Measurements from ENCODE around the gene NEB. TPM values are rescaled to one million over a fixed set of nuclear protein-coding genes. Genes with fewer than 3 reads are reported as not detected.

The NEB gene
- total RNA-seq, 1 donor from 2014 or later = 0.08 TPM

DNA sequence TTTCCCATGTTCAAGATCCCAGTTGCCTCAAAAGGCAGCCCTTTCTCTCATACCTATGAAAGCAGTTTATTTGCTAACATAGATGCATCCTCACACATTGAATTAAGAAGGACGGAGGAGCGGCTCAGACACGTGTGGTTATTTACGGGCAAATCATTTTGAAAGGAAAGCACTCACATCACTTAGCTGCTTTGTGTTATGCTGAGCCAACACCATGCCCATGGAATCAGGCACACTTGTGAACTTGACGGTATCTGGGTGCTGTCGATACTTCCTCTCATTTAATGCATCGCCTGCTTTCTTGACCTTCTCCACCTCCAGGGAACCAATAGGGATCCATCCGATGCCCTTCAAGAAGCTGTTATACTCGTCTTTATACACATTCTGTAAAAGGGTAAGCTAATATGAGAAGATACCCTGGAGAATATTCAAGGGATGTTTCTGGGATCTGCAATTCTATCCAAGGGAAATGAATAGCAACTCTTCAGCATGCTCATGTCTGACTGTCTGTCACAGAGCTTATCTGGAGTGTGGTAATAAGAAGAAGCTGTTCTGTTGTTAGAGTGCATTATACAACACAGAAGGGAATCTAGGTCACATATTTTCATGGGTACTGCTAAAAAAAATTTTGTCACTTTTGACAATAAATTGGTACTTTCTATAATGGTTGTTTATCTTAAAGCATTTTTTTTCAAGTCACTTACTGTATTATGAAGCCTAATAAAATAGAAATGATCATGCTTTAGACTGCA is 63.3 kb downstream of the NEB start:
- DNase-seq (ENCODE audit: low spot score) = no peak
- H3K4me1 Mint-ChIP-seq (ENCODE audit: low read depth) = peaks cover 14% of the 10 kb centered on the region
- intact Hi-C loops (cut with micrococcal nuclease) = no loop called here
- H3K27me3 Mint-ChIP-seq (ENCODE audit: insufficient read depth) = no peaks in the 10 kb centered on the region
- no peak overlapping the region for H3K4me3 Mint-ChIP-seq
- H3K36me3 Mint-ChIP-seq (ENCODE audit: low read depth) = no peaks in the 10 kb centered on the region
- no peaks in the 10 kb centered on the region for H3K9me3 Mint-ChIP-seq
- H3K27ac Mint-ChIP-seq = no peak overlapping the region

DNA sequence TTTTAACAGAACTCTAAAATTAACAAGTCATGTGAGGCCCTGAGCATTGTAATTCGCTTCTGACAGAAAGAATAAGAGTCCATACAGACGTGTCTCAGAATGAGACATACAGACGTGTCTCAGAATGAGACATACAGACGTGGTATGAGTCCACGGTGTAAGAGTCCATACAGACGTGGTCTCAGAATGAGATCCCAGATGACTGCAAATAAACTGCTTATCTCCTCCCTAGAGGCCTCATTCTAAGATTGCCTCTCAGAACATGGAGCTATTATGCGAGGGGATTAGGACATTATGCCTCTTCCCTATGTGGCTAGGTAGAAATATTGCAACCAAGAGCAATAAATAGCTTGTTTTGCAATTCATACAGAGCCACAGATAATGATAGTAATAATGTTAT is 63.9 kb downstream of the NEB start:
- intact Hi-C loops (cut with micrococcal nuclease) = no loop called here
- Mint-ChIP-seq H3K4me3 (no peak overlapping the region), H3K4me1 (ENCODE audit: low read depth) (peaks cover 14% of the 10 kb centered on the region), H3K36me3 (ENCODE audit: low read depth) (no peaks in the 10 kb centered on the region), H3K9me3 (no peaks in the 10 kb centered on the region), H3K27ac (no peak overlapping the region), H3K27me3 (ENCODE audit: insufficient read depth) (no peaks in the 10 kb centered on the region)
- DNase-seq (ENCODE audit: low spot score) = no peak

GRCh38 chr2:151669585-151670081 is 64.6 kb downstream of the NEB start:
- Mint-ChIP-seq H3K4me1 (ENCODE audit: low read depth) (peaks cover 14% of the 10 kb centered on the region), H3K4me3 (no peak overlapping the region), H3K27me3 (ENCODE audit: insufficient read depth) (no peaks in the 10 kb centered on the region), H3K27ac (peak overlapping the region; percentile 25), H3K36me3 (ENCODE audit: low read depth) (no peaks in the 10 kb centered on the region), H3K9me3 (no peaks in the 10 kb centered on the region)
- no peak for DNase-seq (ENCODE audit: low spot score)
- intact Hi-C loops (cut with micrococcal nuclease) = no loop called here

- H3K27ac Mint-ChIP-seq = no peak overlapping the region
- H3K4me1 Mint-ChIP-seq (ENCODE audit: low read depth) = peaks cover 14% of the 10 kb centered on the region
- intact Hi-C loops (cut with micrococcal nuclease) = no loop called here
- no peaks in the 10 kb centered on the region for H3K36me3 Mint-ChIP-seq (ENCODE audit: low read depth)
- H3K4me3 Mint-ChIP-seq = no peak overlapping the region
- no peaks in the 10 kb centered on the region for H3K9me3 Mint-ChIP-seq
- no peak for DNase-seq (ENCODE audit: low spot score)
- H3K27me3 Mint-ChIP-seq (ENCODE audit: insufficient read depth) = no peaks in the 10 kb centered on the region
Observed at GRCh38 chr2:151668737-151669136, 65.5 kb downstream of the NEB start.

DNA sequence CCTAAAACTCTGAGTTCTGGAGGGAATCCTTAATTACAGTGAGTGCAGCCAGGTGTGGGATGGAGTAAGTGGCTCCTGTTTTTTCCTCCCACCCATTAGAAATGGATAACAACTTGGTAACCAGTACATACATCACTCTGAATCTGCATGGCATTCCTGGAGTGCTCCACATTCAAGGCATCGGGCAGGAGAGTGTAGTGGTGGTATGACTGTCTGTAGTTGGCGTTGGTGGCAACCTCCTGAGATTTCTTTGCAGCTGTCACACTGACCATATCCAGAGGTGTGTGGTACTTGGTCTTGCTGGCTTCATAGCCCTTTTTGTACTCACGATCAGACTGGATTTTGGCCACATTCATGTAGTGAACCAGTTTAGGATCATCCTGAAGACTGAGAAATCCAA is 68.3 kb downstream of the NEB start:
- H3K9me3 Mint-ChIP-seq = no peaks in the 10 kb centered on the region
- peaks cover 14% of the 10 kb centered on the region for H3K4me1 Mint-ChIP-seq (ENCODE audit: low read depth)
- H3K4me3 Mint-ChIP-seq = no peak overlapping the region
- H3K36me3 Mint-ChIP-seq (ENCODE audit: low read depth) = peaks cover 2% of the 10 kb centered on the region
- no peak overlapping the region for H3K27ac Mint-ChIP-seq
- H3K27me3 Mint-ChIP-seq (ENCODE audit: insufficient read depth) = peaks cover 2% of the 10 kb centered on the region
- intact Hi-C loops (cut with micrococcal nuclease) = no loop called here
- DNase-seq (ENCODE audit: low spot score) = no peak

- Mint-ChIP-seq H3K27me3 (ENCODE audit: insufficient read depth) (peaks cover 2% of the 10 kb centered on the region), H3K27ac (no peak overlapping the region), H3K9me3 (no peaks in the 10 kb centered on the region), H3K4me1 (ENCODE audit: low read depth) (peaks cover 5% of the 10 kb centered on the region), H3K4me3 (no peak overlapping the region), H3K36me3 (ENCODE audit: low read depth) (peaks cover 2% of the 10 kb centered on the region)
- intact Hi-C loops (cut with micrococcal nuclease) = no loop called here
- DNase-seq (ENCODE audit: low spot score) = no peak
Observed at GRCh38 chr2:151664520-151664919, 69.8 kb downstream of the NEB start.

DNA sequence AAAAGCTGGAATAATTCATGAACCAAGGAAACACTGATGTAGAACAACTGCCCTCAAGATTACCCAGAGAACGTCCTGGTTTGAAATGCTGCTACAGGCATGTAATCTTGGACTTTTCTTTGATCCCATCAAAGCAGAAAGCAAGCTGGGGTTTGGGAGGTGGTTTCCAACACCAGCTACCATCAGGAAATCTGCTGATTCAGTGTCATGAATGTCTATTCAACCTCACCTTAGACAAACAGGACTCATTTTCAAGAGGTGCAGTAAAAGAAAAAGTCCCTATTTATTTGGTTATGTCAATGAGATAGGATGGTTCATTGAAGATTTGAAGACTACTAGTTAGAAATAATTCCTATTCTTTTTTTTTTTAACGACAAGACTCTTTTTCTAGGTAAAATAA is 72.7 kb downstream of the NEB start:
- Mint-ChIP-seq H3K4me1 (ENCODE audit: low read depth) (no peaks in the 10 kb centered on the region), H3K27ac (no peak overlapping the region), H3K9me3 (no peaks in the 10 kb centered on the region), H3K4me3 (no peak overlapping the region), H3K36me3 (ENCODE audit: low read depth) (peaks cover 2% of the 10 kb centered on the region), H3K27me3 (ENCODE audit: insufficient read depth) (peaks cover 4% of the 10 kb centered on the region)
- intact Hi-C loops (cut with micrococcal nuclease) = no loop called here
- no peak for DNase-seq (ENCODE audit: low spot score)

DNA sequence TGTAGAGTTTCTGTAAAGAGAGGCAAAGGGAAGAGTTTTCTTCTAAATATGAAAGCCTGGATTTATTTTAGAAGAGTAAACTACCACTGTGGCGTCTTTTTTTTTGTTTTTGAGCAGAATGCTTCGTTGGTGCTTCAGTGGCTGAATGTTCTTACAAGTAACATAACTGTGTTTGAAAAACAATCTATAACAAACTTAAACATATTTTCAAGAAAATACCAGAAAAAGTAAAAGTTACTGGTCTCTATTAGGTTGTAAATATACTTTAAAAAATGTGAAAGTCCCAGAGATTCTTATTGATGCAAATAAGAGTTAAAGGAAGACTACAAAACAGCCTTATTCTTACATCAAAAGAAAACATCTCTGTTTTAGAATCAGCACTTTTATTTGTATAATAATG is 76.2 kb downstream of the NEB start:
- peaks cover 2% of the 10 kb centered on the region for H3K36me3 Mint-ChIP-seq (ENCODE audit: low read depth)
- peaks cover 4% of the 10 kb centered on the region for H3K27me3 Mint-ChIP-seq (ENCODE audit: insufficient read depth)
- no peak overlapping the region for H3K27ac Mint-ChIP-seq
- H3K4me1 Mint-ChIP-seq (ENCODE audit: low read depth) = no peaks in the 10 kb centered on the region
- intact Hi-C loops (cut with micrococcal nuclease) = no loop called here
- H3K9me3 Mint-ChIP-seq = no peaks in the 10 kb centered on the region
- no peak for DNase-seq (ENCODE audit: low spot score)
- no peak overlapping the region for H3K4me3 Mint-ChIP-seq

DNA sequence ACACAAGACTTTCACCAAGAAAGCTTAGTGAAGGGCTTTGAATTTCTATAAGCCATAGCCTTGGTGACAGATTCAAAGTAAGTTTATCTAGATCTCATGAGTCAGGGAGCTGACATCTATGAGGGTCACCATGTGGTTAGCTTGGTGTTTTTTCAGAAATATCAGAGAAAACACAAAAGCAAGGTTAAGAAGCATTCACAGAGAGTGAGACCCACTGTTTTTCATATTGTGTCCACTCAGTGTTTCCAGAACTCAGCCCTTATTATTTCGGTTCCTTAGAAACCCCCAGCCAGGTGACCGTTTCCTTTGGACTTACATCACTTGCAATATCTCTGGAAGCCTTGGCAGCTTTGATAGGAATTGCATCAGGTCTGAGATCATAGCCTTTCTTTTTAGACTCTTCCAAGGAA is 76.6 kb downstream of the NEB start:
- Mint-ChIP-seq H3K9me3 (no peaks in the 10 kb centered on the region), H3K4me1 (ENCODE audit: low read depth) (no peaks in the 10 kb centered on the region), H3K27ac (no peak overlapping the region), H3K27me3 (ENCODE audit: insufficient read depth) (peaks cover 4% of the 10 kb centered on the region), H3K4me3 (no peak overlapping the region), H3K36me3 (ENCODE audit: low read depth) (peaks cover under 1% of the 10 kb centered on the region)
- intact Hi-C loops (cut with micrococcal nuclease) = no loop called here
- DNase-seq (ENCODE audit: low spot score) = no peak

- DNase-seq (ENCODE audit: low spot score) = no peak
- H3K9me3 Mint-ChIP-seq = no peaks in the 10 kb centered on the region
- H3K4me1 Mint-ChIP-seq (ENCODE audit: low read depth) = no peaks in the 10 kb centered on the region
- H3K36me3 Mint-ChIP-seq (ENCODE audit: low read depth) = no peaks in the 10 kb centered on the region
- peaks cover 4% of the 10 kb centered on the region for H3K27me3 Mint-ChIP-seq (ENCODE audit: insufficient read depth)
- intact Hi-C loops (cut with micrococcal nuclease) = no loop called here
- no peak overlapping the region for H3K4me3 Mint-ChIP-seq
- no peak overlapping the region for H3K27ac Mint-ChIP-seq
Observed at GRCh38 chr2:151655663-151656398, 78.4 kb downstream of the NEB start.

GRCh38 chr2:151654891-151655290 is 79.4 kb downstream of the NEB start:
- H3K9me3 Mint-ChIP-seq = no peaks in the 10 kb centered on the region

DNA sequence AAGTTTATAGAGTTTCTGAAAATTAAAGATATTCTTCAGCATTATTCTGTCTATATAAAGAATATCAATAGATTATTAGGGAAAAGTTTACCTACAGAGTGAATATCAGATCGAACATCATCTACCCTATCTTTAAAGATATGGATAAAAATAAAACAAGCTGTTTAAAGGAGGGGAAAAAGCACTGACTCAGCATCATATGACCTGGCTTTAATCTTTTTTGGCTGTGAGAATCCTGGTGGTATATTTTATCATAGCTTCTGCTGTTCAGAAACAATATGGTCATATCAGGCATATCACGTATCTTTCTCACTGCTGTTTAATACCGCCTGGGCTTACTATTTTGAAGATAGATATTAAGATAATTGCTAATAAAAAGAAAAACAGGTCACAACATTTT is 80.2 kb downstream of the NEB start:
- Mint-ChIP-seq H3K4me1 (ENCODE audit: low read depth) (no peaks in the 10 kb centered on the region), H3K9me3 (no peaks in the 10 kb centered on the region), H3K36me3 (ENCODE audit: low read depth) (no peaks in the 10 kb centered on the region), H3K27ac (no peak overlapping the region), H3K4me3 (no peak overlapping the region), H3K27me3 (ENCODE audit: insufficient read depth) (peaks cover 4% of the 10 kb centered on the region)
- intact Hi-C loops (cut with micrococcal nuclease) = no loop called here
- no peak for DNase-seq (ENCODE audit: low spot score)

More at GRCh38 chr2:151654891-151655290, 79.4 kb downstream of the NEB start:
- Mint-ChIP-seq H3K4me1 (ENCODE audit: low read depth) (no peaks in the 10 kb centered on the region), H3K27ac (no peak overlapping the region), H3K4me3 (no peak overlapping the region), H3K27me3 (ENCODE audit: insufficient read depth) (peaks cover 4% of the 10 kb centered on the region), H3K36me3 (ENCODE audit: low read depth) (no peaks in the 10 kb centered on the region)
- DNase-seq (ENCODE audit: low spot score) = no peak
- intact Hi-C loops (cut with micrococcal nuclease) = no loop called here

DNA sequence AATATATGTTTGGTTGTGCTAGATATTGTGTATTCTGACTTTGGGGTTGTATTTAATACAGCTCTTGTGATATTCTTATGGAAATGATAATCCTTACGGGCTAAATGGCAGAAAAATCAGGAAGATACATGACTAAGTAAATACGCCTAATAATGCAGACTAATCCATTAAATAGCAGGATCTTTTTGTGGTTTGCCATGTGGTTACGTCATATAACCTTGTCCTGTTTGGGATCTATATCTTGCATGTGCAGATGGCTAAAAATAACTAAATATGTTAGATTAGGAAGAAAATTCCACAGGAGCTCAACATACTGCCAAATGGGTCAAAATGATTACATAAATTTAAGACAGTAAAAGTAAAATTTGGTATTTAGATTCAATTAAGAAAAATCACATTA is 83.0 kb downstream of the NEB start:
- H3K36me3 Mint-ChIP-seq (ENCODE audit: low read depth) = no peaks in the 10 kb centered on the region

More for the DNA sequence above, 83.0 kb downstream of the NEB start:
- no peak for DNase-seq (ENCODE audit: low spot score)
- H3K9me3 Mint-ChIP-seq = no peaks in the 10 kb centered on the region
- peaks cover 2% of the 10 kb centered on the region for H3K27me3 Mint-ChIP-seq (ENCODE audit: insufficient read depth)
- no peak overlapping the region for H3K4me3 Mint-ChIP-seq
- H3K27ac Mint-ChIP-seq = no peak overlapping the region
- intact Hi-C loops (cut with micrococcal nuclease) = no loop called here
- H3K4me1 Mint-ChIP-seq (ENCODE audit: low read depth) = no peaks in the 10 kb centered on the region

Data from activated T-helper 1 cell treated with anti-CD3 and anti-CD28 coated beads, Interleukin-12 subunit alpha, Interleukin-12 subunit beta, Interleukin-2, Interleukin-4 antibody, amounts not matched to agents 30 ng/mL and 10 ng/mL and 1 ng/mL, durations not matched to agents 14 hours and 24 hours and 36 hours (primary cell).